OCI-M2 (cell line): ENCODE results near the gene USP15.
"Not testable (repeated sequence)": the region's sequence is repeated elsewhere in the genome, so short reads cannot be mapped to it uniquely, and the experiment has no call there.

Experiments used
- DNase-seq: peaks from one replicate; lab custom pipeline; 2025; ENCODE audit not compliant: unreplicated experiment; lab: John Stamatoyannopoulos, UW

USP15 gene

DNA sequence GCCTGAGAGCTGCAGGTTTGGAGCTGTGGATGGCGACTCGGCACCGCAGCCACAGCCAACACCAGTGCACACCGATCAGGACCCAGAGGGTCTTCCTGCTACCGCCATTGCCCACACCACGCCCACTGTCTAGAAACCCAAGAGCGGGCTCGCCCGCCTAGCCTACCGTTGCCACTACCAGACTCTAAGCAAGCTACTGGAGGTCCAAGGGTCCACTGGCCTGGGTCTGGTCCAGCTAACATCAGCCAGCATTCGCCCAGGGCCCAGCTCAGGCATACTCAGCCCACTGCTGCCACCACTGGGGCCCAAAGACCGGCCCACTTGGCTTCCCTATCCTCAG, 175.9 kb downstream of the USP15 start:
- no peak for DNase-seq

DNA sequence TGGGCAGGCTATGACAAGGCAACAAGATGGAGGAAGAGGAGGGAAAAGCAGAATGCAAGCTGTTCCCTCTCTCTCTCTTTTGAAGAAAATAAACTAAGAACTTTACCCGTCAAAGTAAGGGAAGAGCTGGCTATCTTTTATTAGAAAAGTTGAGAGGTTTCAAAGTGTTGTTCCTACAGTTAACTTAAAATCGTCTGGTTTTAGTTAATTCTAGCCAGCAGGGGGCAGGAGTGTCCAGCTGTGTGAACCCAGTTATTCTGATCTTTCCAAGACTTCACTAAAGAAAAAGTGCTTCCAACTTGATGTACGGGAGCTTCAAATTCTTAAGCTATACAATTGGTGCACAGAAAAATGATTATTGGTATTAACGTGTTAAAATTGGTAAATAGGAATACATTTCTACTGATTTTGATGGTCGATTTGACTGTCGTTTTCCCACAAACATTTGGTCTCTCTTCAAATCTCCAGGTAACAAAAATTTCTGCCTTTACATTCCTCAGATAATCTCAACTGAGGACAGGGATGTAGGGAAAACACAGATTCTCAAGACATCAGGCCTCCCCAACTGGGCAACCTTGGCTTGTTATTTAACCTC, 178.0 kb downstream of the USP15 start:
- DNase-seq, result peak; percentile 20

DNA sequence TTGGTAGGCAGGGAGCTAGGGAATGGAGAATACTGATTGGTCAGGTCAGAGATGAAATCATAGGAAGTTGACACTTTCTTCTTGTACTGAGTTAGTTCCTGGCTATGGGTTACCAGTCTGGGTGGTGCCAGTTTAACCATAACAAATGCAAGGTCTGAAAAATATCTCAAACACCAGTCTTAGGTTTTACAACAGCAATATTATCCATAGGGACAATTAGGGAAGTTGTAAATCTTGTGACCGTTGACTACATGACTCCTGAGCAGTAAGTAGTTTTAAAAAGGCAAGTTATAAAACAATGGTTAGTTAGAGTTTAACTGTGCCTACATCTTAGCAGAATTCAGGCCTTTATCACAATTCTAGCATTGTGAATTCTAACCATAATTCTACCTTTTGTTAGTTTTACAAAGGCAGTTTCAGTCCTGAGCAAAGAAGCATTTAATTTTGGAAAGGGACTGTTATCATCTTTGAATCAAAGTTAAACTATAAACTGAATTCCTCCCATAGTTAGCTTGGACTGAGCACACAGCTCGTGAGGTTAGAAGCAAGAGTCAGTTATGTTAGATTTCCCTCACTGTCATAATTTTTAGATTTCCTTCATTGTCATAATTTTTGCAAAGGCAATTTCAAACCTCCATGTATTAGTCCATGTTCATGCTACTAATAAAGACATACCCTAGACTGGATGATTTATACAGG, 186.7 kb downstream of the USP15 start:
- DNase-seq, result no peak

DNA sequence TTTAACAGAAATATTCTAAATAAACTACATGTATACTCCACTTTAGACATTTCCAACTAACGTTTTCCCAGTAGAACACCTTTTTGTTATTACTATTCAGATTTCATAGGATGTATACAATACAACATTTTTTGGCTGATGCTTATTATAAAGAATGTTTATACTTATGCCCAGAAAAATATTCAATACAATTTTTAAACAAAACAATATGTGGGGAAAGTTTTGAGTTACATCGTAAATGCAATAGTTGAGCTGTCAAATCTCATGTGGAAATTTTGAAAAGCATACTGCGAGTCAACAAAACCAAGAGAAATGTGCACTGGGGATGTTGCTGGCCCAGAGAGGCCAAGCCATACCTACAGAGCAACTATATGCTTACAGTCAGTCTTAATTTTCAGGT, 188.2 kb downstream of the USP15 start:
- no peak for DNase-seq

DNA sequence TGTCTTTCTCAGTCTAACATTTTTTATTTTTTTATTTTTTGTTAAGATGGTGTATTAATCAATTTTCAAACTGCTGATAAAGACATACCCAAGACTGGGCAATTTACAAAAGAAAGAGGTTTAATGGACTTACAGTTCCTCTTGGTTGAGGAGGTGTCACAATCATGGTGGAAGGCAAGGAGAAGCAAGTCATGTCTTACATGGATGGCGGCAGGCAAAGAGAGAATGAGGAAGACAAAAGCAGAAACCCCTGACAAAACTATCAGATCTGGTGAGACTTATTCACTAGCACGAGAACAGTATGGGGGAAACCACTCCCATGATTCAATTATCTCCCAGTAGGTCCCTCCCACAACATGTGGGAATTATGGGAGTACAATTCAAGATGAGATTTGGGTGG, 195.2 kb downstream of the USP15 start:
- not testable (repeated sequence) for DNase-seq

DNA sequence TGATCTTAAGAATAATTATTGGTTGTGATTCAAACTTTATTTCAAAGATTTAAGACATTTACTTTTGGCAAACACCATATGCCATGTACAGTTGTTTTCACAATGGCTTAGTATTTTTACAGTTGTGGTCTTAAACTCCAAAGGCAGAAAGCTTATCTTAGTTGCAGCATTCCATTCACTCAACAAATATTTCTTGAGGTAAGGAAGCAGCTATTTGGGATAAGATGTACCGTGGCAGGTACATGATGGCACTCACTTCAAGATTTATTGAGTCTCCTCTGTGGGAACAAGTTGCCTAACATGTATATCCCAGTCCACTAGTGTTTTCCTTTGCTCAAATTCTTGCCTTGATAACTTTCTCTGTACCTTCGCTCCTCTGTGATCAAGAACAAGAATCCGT, 198.4 kb downstream of the USP15 start:
- DNase-seq, result no peak

DNA sequence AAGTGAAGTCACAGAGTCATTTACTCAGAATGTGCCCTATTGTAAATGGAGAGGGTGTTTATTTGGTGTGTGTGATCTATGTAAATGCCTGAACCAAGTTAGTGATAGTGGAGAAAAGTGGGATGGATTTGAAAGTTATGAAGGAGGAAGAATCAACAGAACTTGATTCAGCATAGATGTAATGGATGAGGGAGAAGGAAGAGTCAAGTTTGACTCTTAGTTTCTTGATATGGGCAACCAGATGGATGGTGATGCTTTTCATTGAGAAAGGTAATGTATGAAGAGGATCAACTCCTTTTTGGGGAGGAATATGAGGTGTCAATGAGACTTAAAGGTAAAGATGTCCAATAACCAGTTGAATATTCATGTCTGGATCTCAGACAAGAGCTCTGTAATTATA, 199.8 kb downstream of the USP15 start:
- DNase-seq, result no peak

DNA sequence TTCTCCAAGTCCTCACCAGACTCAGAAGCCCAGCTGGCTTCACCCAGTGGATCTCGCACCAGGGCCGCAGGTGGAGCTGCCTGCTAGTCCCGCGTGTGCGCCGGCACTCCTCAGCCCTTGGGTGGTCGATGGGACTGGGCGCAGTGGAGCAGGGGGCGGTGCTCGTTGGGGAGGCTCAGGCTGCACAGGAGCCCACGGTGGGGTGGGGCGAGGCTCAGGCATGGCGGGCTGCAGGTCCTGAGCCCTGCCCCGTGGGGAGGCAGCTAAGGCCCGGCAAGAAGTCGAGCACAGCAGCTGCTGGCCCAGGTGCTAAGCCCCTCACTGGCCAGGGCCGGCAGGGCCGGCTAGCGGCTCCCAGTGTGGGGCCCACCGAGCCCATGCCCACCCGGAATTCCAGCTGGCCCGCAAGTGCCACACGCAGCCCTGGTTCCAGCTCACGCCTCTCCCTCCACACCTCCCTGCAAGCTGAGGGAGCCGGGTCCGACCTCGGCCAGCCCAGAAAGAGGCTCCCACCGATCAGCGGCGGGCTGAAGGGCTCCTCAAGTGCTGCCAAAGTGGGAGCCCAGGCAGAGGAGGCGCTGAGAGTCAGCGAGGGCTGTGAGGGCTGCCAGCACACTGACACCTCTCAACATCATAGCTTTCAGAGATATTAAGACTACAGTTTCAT, 201.1 kb downstream of the USP15 start:
- DNase-seq, result not testable (repeated sequence)

DNA sequence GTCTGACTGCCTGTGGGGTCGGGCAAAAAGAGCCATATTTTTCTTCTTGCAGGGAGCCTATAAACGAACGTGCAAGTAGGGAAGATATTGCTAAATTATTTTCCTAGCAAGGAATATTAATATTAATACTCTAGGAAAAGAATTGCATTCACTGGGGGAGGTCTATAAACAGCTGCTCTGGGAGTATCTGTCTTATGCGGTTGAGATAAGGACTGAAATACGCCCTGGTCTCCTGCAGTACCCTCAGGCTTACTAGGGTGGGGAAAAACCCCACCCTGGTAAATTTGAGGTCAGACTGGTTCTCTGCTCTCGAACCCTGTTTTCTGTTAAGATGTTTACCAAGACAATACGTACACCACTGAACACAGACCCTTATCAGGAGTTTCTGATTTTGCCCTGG, 203.0 kb downstream of the USP15 start:
- DNase-seq, result not testable (repeated sequence)
